Skeletal muscle tissue (tissue), 4 donors: ENCODE measurements around the gene DPYD. TPM values are rescaled to one million over a fixed set of nuclear protein-coding genes. Genes with fewer than 3 reads are reported as not detected.

ENCODE experiments used
- H3K27ac ChIP-seq: one replicate; pipeline ENCODE4 v1.7.0; 2013; ENCODE audit warnings: mild to moderate bottlenecking, low read depth, low read length, inconsistent platforms
- H3K27me3 ChIP-seq, 3 donors: one replicate each; pipeline ENCODE4 v1.7.0; 2013; ENCODE audit warnings: low read length in 3 of 3; ENCODE audit not compliant: control insufficient read depth in 3 of 3, insufficient read depth in 3 of 3
- H3K36me3 ChIP-seq, 3 donors: one replicate each; pipeline ENCODE4 v1.7.0; 2013; ENCODE audit warnings: low read length in 3 of 3; ENCODE audit not compliant: control insufficient read depth in 3 of 3, insufficient read depth in 3 of 3
- H3K4me1 ChIP-seq, 3 donors: one replicate each; pipeline ENCODE4 v1.7.0; 2013; ENCODE audit warnings: low read length in 3 of 3, mild to moderate bottlenecking in 3 of 3; ENCODE audit not compliant: control insufficient read depth in 3 of 3, insufficient read depth in 3 of 3
- H3K4me3 ChIP-seq, 3 donors: one replicate each; pipeline ENCODE4 v1.7.0; 2013; ENCODE audit warnings: low read length in 3 of 3
- H3K9ac ChIP-seq, 3 donors: one replicate each; pipeline ENCODE4 v1.7.0; 2013; ENCODE audit warnings: low read length in 3 of 3, mild to moderate bottlenecking in 3 of 3, moderate library complexity in 2 of 3, low read depth in 1 of 3
- H3K9me3 ChIP-seq, 3 donors: one replicate each; pipeline ENCODE4 v1.7.0; 2013; ENCODE audit warnings: low read length in 3 of 3; ENCODE audit not compliant: control insufficient read depth in 3 of 3
- total RNA-seq: library from RNA; depleted of rRNA; stranded (reverse); fragments of >200 nt; gene quantifications from one replicate; pipeline ENCODE4 v1.2.3, GENCODE V29; 2014
- donor health status: Osteomylitis.

Gene DPYD
- total RNA-seq, 1 donor from 2014 or later, result 18.8 TPM

- H3K27me3 ChIP-seq, result no peaks in the 10 kb centered on the region
- H3K9me3 ChIP-seq, result no peaks in the 10 kb centered on the region
- H3K9ac ChIP-seq, result no peak overlapping the region
- H3K4me1 ChIP-seq, result no peaks in the 10 kb centered on the region
- no peak overlapping the region for H3K4me3 ChIP-seq
- H3K27ac ChIP-seq, result no peak overlapping the region
- peaks cover 0 to 4% (median 0%) of the 10 kb centered on the region in 3 donors for H3K36me3 ChIP-seq
Observed at GRCh38 chr1:97573553-97573952, 347.3 kb downstream of the DPYD start.

DNA sequence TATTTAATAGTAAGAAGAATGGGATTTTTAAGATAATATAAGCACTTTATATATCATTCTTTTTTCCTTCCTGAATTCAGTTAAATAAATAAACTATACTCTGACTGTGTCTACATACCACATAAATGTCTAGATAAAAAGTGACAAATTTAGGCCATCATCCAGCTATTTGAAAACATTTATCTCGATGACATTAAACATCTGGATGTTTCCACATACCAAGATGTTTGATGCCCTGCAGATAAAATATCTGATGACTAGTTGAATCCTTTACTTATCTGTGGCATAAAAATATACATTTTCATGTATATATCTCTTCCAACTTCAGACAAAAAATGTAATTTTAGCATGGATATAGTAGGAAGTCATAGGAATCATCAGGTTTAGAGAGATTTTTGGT lies 348.3 kb downstream of the DPYD start:
- Histone ChIP-seq H3K4me1 (no peaks in the 10 kb centered on the region), H3K9ac (no peak overlapping the region), H3K27ac (no peak overlapping the region), H3K36me3 (peaks cover 0 to 4% (median 0%) of the 10 kb centered on the region in 3 donors), H3K4me3 (no peak overlapping the region), H3K27me3 (no peaks in the 10 kb centered on the region), H3K9me3 (no peaks in the 10 kb centered on the region)

GRCh38 chr1:97571760-97572159 lies 349.1 kb downstream of the DPYD start:
- H3K27ac ChIP-seq, result no peak overlapping the region
- no peaks in the 10 kb centered on the region for H3K9me3 ChIP-seq
- H3K27me3 ChIP-seq, result no peaks in the 10 kb centered on the region
- no peak overlapping the region for H3K9ac ChIP-seq
- H3K4me3 ChIP-seq, result no peak overlapping the region
- H3K36me3 ChIP-seq, result peaks cover 0 to 4% (median 2%) of the 10 kb centered on the region in 3 donors
- H3K4me1 ChIP-seq, result no peaks in the 10 kb centered on the region

- no peaks in the 10 kb centered on the region for H3K4me1 ChIP-seq
- no peak overlapping the region for H3K9ac ChIP-seq
- H3K4me3 ChIP-seq, result no peak overlapping the region
- no peaks in the 10 kb centered on the region for H3K9me3 ChIP-seq
- no peaks in the 10 kb centered on the region for H3K27me3 ChIP-seq
- H3K36me3 ChIP-seq, result peaks cover 0 to 4% (median 2%) of the 10 kb centered on the region in 3 donors
- H3K27ac ChIP-seq, result no peak overlapping the region
Observed at GRCh38 chr1:97570691-97571090, 350.1 kb downstream of the DPYD start.

DNA sequence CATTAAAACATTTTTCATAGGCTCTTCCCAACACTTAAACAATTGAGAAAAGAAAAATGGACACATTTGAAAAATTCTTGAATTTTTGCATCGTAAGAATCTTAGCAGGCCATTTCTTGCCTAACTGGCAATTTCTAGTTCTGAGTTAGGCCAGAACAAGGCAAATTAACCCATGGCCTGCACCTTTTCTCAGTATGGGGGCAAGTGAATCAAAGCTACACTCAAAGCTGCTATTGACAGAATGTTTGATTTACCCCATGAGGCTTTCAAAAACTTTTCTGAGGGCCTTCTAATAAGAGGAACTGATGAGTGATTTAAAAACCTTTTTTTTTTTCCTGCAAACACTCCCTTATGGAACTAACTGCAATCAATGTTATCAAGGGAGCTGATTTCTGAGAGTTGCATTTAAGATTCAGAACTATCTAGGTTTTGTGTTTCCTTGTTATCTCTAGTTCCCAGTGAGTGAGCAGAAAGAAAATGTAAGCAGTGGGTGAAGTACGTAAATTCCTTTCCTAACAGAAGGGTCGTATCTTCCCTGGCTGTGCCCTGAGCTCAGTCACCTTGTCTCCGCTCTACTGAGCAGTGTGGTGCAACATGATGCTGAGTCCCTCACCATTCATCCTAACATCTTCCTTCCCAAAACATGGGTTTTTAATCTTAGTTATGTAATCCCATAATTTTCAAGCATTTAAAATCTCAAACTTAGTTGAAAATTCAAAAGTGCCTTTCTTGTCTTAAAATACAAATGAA lies 353.7 kb downstream of the DPYD start:
- no peak overlapping the region for H3K9ac ChIP-seq
- no peaks in the 10 kb centered on the region for H3K27me3 ChIP-seq
- peaks cover 0 to 2% (median 0%) of the 10 kb centered on the region in 3 donors for H3K36me3 ChIP-seq
- H3K4me1 ChIP-seq, result no peaks in the 10 kb centered on the region
- no peak overlapping the region for H3K4me3 ChIP-seq
- no peaks in the 10 kb centered on the region for H3K9me3 ChIP-seq
- no peak overlapping the region for H3K27ac ChIP-seq

DNA sequence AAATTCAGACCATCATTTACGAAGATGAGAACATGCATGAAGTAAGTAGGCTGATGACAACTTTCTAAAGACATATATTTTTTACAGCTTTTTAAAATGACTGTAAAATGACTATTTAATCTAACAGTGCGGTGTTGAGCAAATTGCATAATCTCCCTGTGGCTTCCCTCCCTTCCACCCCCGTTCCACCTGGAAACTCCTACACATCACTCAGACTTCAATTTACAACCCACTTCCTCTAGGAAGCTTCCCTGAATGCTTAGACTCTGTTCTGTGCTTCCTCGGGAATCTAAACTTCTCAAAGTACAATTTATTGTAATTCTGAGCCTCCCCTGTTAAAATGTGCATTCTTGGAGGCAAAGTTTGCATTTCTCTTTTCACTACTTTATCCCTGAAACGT lies 354.9 kb downstream of the DPYD start:
- Histone ChIP-seq H3K27ac (no peak overlapping the region), H3K9ac (no peak overlapping the region), H3K4me1 (no peaks in the 10 kb centered on the region), H3K27me3 (no peaks in the 10 kb centered on the region), H3K4me3 (no peak overlapping the region), H3K9me3 (no peaks in the 10 kb centered on the region), H3K36me3 (peaks cover 0 to 2% (median 0%) of the 10 kb centered on the region in 3 donors)

- no peak overlapping the region for H3K4me3 ChIP-seq
- no peaks in the 10 kb centered on the region for H3K4me1 ChIP-seq
- no peak overlapping the region for H3K27ac ChIP-seq
- no peaks in the 10 kb centered on the region for H3K9me3 ChIP-seq
- no peak overlapping the region for H3K9ac ChIP-seq
- H3K36me3 ChIP-seq, result peaks cover 0 to 6% (median 0%) of the 10 kb centered on the region in 3 donors
- no peaks in the 10 kb centered on the region for H3K27me3 ChIP-seq
Observed at GRCh38 chr1:97563926-97564325, 356.9 kb downstream of the DPYD start.

- Histone ChIP-seq H3K27ac (no peak overlapping the region), H3K36me3 (peaks cover 0 to 4% (median 0%) of the 10 kb centered on the region in 3 donors), H3K27me3 (no peaks in the 10 kb centered on the region), H3K9me3 (no peaks in the 10 kb centered on the region), H3K4me3 (no peak overlapping the region), H3K4me1 (no peaks in the 10 kb centered on the region), H3K9ac (no peak overlapping the region)
Observed at GRCh38 chr1:97562081-97562480, 358.8 kb downstream of the DPYD start.

DNA sequence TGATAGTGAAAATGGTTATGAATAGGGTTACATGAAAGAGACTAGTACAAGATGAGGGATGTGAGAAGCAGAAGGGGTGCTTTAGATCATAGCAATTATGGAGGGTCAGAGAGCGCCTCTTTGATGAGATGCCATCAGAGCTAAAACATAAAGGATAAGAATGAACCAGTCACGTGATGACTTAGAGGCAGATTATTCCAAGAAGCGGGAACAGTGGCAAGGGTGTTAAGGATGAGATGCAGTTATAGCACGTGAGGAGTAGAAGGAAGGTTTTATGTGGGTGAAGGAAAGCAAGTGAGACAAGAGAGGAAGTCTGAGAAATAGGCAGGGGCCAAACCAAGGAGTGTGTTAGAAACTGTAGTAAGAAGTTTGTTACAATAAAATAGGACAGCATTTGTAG lies 360.1 kb downstream of the DPYD start:
- H3K4me3 ChIP-seq, result no peak overlapping the region
- no peaks in the 10 kb centered on the region for H3K9me3 ChIP-seq
- H3K36me3 ChIP-seq, result peaks cover 0 to 4% (median 0%) of the 10 kb centered on the region in 3 donors
- H3K4me1 ChIP-seq, result no peaks in the 10 kb centered on the region
- H3K27ac ChIP-seq, result no peak overlapping the region
- no peaks in the 10 kb centered on the region for H3K27me3 ChIP-seq
- H3K9ac ChIP-seq, result no peak overlapping the region

DNA sequence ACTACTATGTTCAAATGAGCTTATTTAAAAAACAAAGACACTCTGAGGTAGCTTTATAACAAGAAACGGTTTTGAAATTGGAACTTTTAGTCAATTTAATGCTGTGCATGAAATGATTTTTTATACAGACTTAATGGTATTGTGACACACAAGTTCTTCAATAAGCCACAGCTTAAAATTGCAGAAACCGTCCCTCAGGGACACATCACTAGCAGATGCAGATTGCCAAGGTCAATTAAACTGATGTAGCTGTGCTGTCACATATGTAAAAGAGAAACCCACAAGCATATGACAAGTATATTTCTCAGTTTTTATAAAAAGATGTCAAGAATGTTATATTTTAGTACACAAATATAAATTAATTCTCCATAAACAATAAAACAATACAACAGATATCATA lies 366.9 kb downstream of the DPYD start:
- Histone ChIP-seq H3K4me1 (no peaks in the 10 kb centered on the region), H3K27me3 (no peaks in the 10 kb centered on the region), H3K9me3 (no peaks in the 10 kb centered on the region), H3K4me3 (no peak overlapping the region), H3K36me3 (no peaks in the 10 kb centered on the region), H3K27ac (no peak overlapping the region), H3K9ac (no peak overlapping the region)
